MCF 10A (cell line): Measurements from ENCODE around the gene PCK2. TPM values are rescaled to one million over a fixed set of nuclear protein-coding genes. Genes with fewer than 3 reads are reported as not detected.
A peak's percentile ranks its signal among the peaks of the same experiment; 100 is the strongest.

Experiments used
- BruUV-seq: library from RNA; stranded (reverse); fragments of 400-500 nt; replicated peaks from 2 replicates; lab custom pipeline; 2021; lab: Mats Ljungman, UMichigan
- CTCF ChIA-PET: fragments of 300-600 bp; sonication (Branson Sonifier 250); formaldehyde crosslinking; extraction: SDS; loops from one replicate; lab custom pipeline; 2021; ENCODE audit warnings: antibody characterized with exemption, inconsistent platforms; lab: Yijun Ruan, JAX
- POLR2A ChIA-PET: fragments of 300-600, 350-650 bp; sonication (Branson Sonifier 250); formaldehyde crosslinking; extraction: SDS; loops from one replicate; lab custom pipeline; 2020; ENCODE audit warnings: antibody characterized with exemption, inconsistent platforms; lab: Yijun Ruan, JAX
- DNase-seq: peaks from one replicate; pipeline ENCODE4 v3.0.0-alpha.2; 2018; ENCODE audit not compliant: unreplicated experiment
- H3K27ac Mint-ChIP-seq: one replicate; pipeline ENCODE4 v1.8.0; 2022; ENCODE audit warnings: mild to moderate bottlenecking, low read depth, mixed read lengths; ENCODE audit not compliant: unreplicated experiment
- H3K27me3 Mint-ChIP-seq: one replicate; pipeline ENCODE4 v1.8.0; 2022; ENCODE audit warnings: mixed read lengths; ENCODE audit not compliant: insufficient read depth, unreplicated experiment
- H3K36me3 Mint-ChIP-seq: one replicate; pipeline ENCODE4 v1.8.0; 2022; ENCODE audit warnings: mild to moderate bottlenecking, moderate library complexity, mixed read lengths; ENCODE audit not compliant: insufficient read depth, unreplicated experiment
- H3K4me1 Mint-ChIP-seq: one replicate; pipeline ENCODE4 v1.8.0; 2022; ENCODE audit warnings: mixed read lengths; ENCODE audit not compliant: insufficient read depth, unreplicated experiment
- H3K4me3 Mint-ChIP-seq: one replicate; pipeline ENCODE4 v1.8.0; 2022; ENCODE audit warnings: mild to moderate bottlenecking, moderate library complexity, mixed read lengths; ENCODE audit not compliant: unreplicated experiment
- H3K9me3 Mint-ChIP-seq: one replicate; pipeline ENCODE4 v1.8.0; 2022; ENCODE audit warnings: mixed read lengths; ENCODE audit not compliant: unreplicated experiment
- intact Hi-C: fragments of 100-400 bp; cut with micrococcal nuclease; formaldehyde crosslinking; loops from 2 replicates; pipeline ENCODE4 v1.14.1; 2022
- total RNA-seq: library from RNA; stranded (reverse); gene quantifications from 2 replicates; pipeline ENCODE4 v1.2.3, GENCODE V29; 2022
- TF ChIP-seq, protein P1 (sequence below): fragments of 200-600 bp; IDR thresholded peaks from one replicate; pipeline ENCODE4 v1.8.0; 2022; ENCODE audit warnings: antibody characterized with exemption, mild to moderate bottlenecking; ENCODE audit not compliant: unreplicated experiment

Gene PCK2
- total RNA-seq, 1 experiment from 2014 or later, result 112 TPM

GRCh38 chr14:24113801-24114531 is 19.9 kb downstream of the PCK2 start:
- peak; percentile 94 for DNase-seq
- peak overlapping the region; percentile 99 for H3K27ac Mint-ChIP-seq
- ChIA-PET CTCF (interaction anchor here (0.6 to 2.1 kb wide), 22 partner anchors 11 to 1229 kb away, joined by 3 to 8 read pairs (median 4); partner anchors contain the start of genes FITM1, PSME1 and PSME2), POLR2A (interaction anchor here (0.6 to 6.6 kb wide), 40 partner anchors 9 to 1157 kb away, joined by 3 to 252 read pairs (median 4); partner anchors contain the start of genes ACIN1, C14orf119, CHMP4A and CIDEB)
- no peaks in the 10 kb centered on the region for H3K27me3 Mint-ChIP-seq
- TF ChIP-seq, protein P1, sequence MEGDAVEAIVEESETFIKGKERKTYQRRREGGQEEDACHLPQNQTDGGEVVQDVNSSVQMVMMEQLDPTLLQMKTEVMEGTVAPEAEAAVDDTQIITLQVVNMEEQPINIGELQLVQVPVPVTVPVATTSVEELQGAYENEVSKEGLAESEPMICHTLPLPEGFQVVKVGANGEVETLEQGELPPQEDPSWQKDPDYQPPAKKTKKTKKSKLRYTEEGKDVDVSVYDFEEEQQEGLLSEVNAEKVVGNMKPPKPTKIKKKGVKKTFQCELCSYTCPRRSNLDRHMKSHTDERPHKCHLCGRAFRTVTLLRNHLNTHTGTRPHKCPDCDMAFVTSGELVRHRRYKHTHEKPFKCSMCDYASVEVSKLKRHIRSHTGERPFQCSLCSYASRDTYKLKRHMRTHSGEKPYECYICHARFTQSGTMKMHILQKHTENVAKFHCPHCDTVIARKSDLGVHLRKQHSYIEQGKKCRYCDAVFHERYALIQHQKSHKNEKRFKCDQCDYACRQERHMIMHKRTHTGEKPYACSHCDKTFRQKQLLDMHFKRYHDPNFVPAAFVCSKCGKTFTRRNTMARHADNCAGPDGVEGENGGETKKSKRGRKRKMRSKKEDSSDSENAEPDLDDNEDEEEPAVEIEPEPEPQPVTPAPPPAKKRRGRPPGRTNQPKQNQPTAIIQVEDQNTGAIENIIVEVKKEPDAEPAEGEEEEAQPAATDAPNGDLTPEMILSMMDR, result no peak
- intact Hi-C loops, result loop anchor here (2.0 kb wide), 1 partner anchor 33 kb away; the partner anchor contains the start of genes PSME2 and RNF31
- peaks cover 9% of the 10 kb centered on the region for H3K4me1 Mint-ChIP-seq
- H3K9me3 Mint-ChIP-seq, result no peaks in the 10 kb centered on the region
- BruUV-seq, result no TSS peak
- peak overlapping the region; percentile 97 for H3K4me3 Mint-ChIP-seq
- H3K36me3 Mint-ChIP-seq, result peaks cover 29% of the 10 kb centered on the region

DNA sequence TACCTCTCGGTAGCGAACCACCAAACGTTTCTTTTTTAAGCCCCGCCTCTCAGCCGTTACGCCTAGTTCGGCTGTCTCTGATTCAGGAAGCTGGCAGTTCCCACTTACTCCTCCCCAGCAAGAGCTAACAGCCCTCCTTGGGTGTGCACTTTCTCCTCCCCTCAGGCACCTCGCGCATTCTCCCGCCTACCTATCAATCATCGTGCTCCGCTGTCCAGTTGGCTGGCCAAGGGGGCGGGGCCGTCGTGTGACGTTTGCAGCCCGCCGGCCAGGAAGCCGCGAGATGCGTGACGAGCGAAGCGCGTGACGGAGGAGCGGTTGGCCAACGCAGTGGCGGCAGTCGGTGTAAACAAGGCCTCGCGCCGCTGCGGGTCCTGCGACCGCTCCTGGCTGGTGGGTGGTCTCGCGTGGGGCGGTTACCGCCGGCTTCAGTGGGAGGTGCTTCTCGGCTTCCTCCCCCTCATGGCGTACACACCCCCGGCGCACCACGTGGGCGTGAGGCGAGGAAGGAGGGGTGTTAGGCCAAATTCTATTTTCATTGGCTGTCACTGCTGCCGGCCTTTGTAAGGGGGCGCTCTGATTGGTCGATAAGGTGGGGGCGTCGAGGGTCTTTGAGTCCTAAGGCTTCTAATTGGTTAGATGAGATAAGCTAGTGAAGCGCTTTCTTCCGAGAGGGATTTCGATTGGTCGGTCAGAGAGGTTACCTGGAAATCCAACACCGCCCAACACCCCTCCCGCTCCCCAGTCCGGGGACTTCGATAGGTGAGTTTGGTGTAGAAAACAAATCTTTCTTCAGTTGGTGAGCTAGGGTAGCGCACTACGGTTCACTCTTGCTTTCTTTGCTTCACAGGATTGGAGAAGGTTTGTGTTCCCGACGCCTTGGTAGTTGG is 20.7 kb downstream of the PCK2 start, which contains the start of the genes DCAF11 and NRL:
Gene DCAF11, plus strand, starts transcription at position 246 of the 890 bp plus-strand sequence. CDS start 818 bp downstream, outside the sequence.
Gene NRL, minus strand, starts transcription at position 418 of the 890 bp plus-strand sequence. CDS start 32,101 bp downstream, outside the sequence.
- intact Hi-C loops, result loop anchor here (2.0 kb wide), 1 partner anchor 32 kb away; the partner anchor contains the start of genes PSME2 and RNF31
- POLR2A ChIA-PET, result interaction anchor here (0.6 to 6.6 kb wide), 40 partner anchors 10 to 1158 kb away, joined by 3 to 252 read pairs (median 4); partner anchors contain the start of genes ACIN1, C14orf119, CHMP4A and CIDEB

GRCh38 chr14:24115422-24116127 is 21.5 kb downstream of the PCK2 start:
- DNase-seq, result no peak
- H3K4me1 Mint-ChIP-seq, result peaks cover 9% of the 10 kb centered on the region
- H3K4me3 Mint-ChIP-seq, result peak overlapping the region; percentile 97
- POLR2A ChIA-PET, result interaction anchor here (0.7 to 6.6 kb wide), 23 partner anchors 11 to 1159 kb away, joined by 3 to 252 read pairs (median 11); partner anchors contain the start of genes CHMP4A, DHRS4L2, EMC9 and FITM1
- no peaks in the 10 kb centered on the region for H3K27me3 Mint-ChIP-seq
- peaks cover 45% of the 10 kb centered on the region for H3K36me3 Mint-ChIP-seq
- H3K9me3 Mint-ChIP-seq, result no peaks in the 10 kb centered on the region
- intact Hi-C loops, result loop anchor here (2.0 kb wide), 1 partner anchor 31 kb away; the partner anchor contains the start of genes PSME2 and RNF31
- CTCF ChIA-PET, result interaction anchor here (0.7 to 2.1 kb wide), 12 partner anchors 13 to 554 kb away, joined by 3 to 8 read pairs (median 4); partner anchors contain the start of genes IRF9, LTB4R2 and PSME2
- H3K27ac Mint-ChIP-seq, result peak overlapping the region; percentile 99
- TF ChIP-seq, protein P1, result no peak
- BruUV-seq, result no TSS peak

More for the DNA sequence above, 20.7 kb downstream of the PCK2 start, which contains the start of the genes DCAF11 and NRL:
- Mint-ChIP-seq H3K9me3 (no peaks in the 10 kb centered on the region), H3K36me3 (peaks cover 37% of the 10 kb centered on the region), H3K4me3 (peak within 1 kb of the TSS; percentile 97), H3K27me3 (no peaks in the 10 kb centered on the region), H3K27ac (peak within 1 kb of the TSS; percentile 99), H3K4me1 (peaks cover 9% of the 10 kb centered on the region)
- TSS peak; percentile 52 for BruUV-seq
- CTCF ChIA-PET, result interaction anchor here (0.6 to 2.1 kb wide), 24 partner anchors 9 to 1046 kb away, joined by 3 to 8 read pairs (median 4); partner anchors contain the start of genes FITM1, LTB4R2, PSME1 and PSME2
- peak; percentile 100 for DNase-seq
- TF ChIP-seq, protein P1, result no peak
